HepG2 (cell line): ENCODE data around the gene CLIC5. TPM values are rescaled to one million over a fixed set of nuclear protein-coding genes. Genes with fewer than 3 reads are reported as not detected.
A peak's percentile ranks its signal among the peaks of the same experiment; 100 is the strongest.

Experiments used
- ATAC-seq: fragments of 200-7000 bp; cut with Tn5 transposase; 3 replicates; pipeline ENCODE4 v1.9.1; 2020; ENCODE audit warnings: mild to moderate bottlenecking, moderate library complexity
- BruUV-seq: library from RNA; stranded (reverse); fragments of 400-500 nt; replicated peaks from 2 replicates; lab custom pipeline; 2021; lab: Mats Ljungman, UMichigan
- CTCF ChIA-PET: fragments of 300-600 bp; formaldehyde crosslinking; extraction: SDS; loops from one replicate; lab custom pipeline; 2021; ENCODE audit warnings: low total read pairs, inconsistent platforms, low intra/inter-chr PET ratio; lab: Yijun Ruan, JAX
- POLR2A ChIA-PET: fragments of 350-600 bp; sonication (Branson Sonifier 250); formaldehyde crosslinking; loops from one replicate; lab custom pipeline; 2020; ENCODE audit warnings: antibody characterized with exemption, inconsistent platforms; lab: Yijun Ruan, JAX
- DNase-seq: peaks from one replicate; pipeline ENCODE4 v3.0.0-alpha.2; 2015; ENCODE audit warnings: low spot score
- FAIRE-seq: peaks from 3 replicates; lab custom pipeline; 2011; peaks lifted over from hg19 to GRCh38; lab: Jason Lieb, UNC
- H2AFZ ChIP-seq: one replicate; pipeline ENCODE4 v1.6.1; 2011; ENCODE audit warnings: low read length, inconsistent platforms
- H3K27ac ChIP-seq: fragments of 300-600 bp; 3 replicates; pipeline ENCODE4 v1.8.0; 2011; ENCODE audit warnings: mixed run types, mild to moderate bottlenecking, mixed read lengths, low read length, inconsistent platforms; ENCODE audit not compliant: insufficient read depth; ENCODE audit errors: extremely low read length
- H3K27me3 ChIP-seq, 2 experiments: fragments of 200-600 bp in 1 of 2; 2 replicates in 1 of 2; 3 replicates in 1 of 2; pipeline versions ENCODE4 v1.6.0 to v1.8.0; 2011; ENCODE audit warnings: low read length in 2 of 2, mild to moderate bottlenecking in 2 of 2, moderate library complexity in 2 of 2, inconsistent platforms in 1 of 2; ENCODE audit not compliant: insufficient read depth in 2 of 2, control insufficient read depth in 1 of 2
- H3K36me3 ChIP-seq, 2 experiments: fragments of 200-600 bp in 1 of 2; replicated peaks in 1 of 2; 2 replicates in 1 of 2; 3 replicates in 1 of 2; pipeline versions ENCODE4 v1.5.1 to v1.8.0; 2011; ENCODE audit warnings: low read length in 2 of 2, inconsistent platforms in 1 of 2; ENCODE audit not compliant: insufficient read depth in 2 of 2, control insufficient read depth in 1 of 2
- H3K4me1 ChIP-seq: 2 replicates; pipeline ENCODE4 v1.5.1; 2012; ENCODE audit warnings: low read length, inconsistent platforms; ENCODE audit not compliant: insufficient read depth
- H3K4me2 ChIP-seq: 2 replicates; pipeline ENCODE4 v1.6.0; 2011; ENCODE audit warnings: low read depth, low read length, inconsistent platforms
- H3K4me3 ChIP-seq, 3 experiments: fragments of 200-600 bp in 1 of 3; sonication (generic), shearing (Covaris generic) in 1 of 3; replicated peaks in 1 of 3; 2 replicates each; pipeline ENCODE4 v1.5.1; 2011 to 2016; ENCODE audit warnings: low read length in 3 of 3, inconsistent platforms in 2 of 3, low read depth in 2 of 3, mild to moderate bottlenecking in 2 of 3, control low read depth in 1 of 3, mixed read lengths in 1 of 3; ENCODE audit not compliant: insufficient read depth in 1 of 3
- H3K79me2 ChIP-seq: one replicate; pipeline ENCODE4 v1.6.1; 2011; ENCODE audit warnings: low read length, inconsistent platforms; ENCODE audit not compliant: insufficient read depth
- H3K9ac ChIP-seq: 2 replicates; pipeline ENCODE4 v1.6.0; 2011; ENCODE audit warnings: mild to moderate bottlenecking, low read depth, low read length, inconsistent platforms; ENCODE audit not compliant: insufficient read depth
- H3K9me3 ChIP-seq: 2 replicates; pipeline ENCODE4 v1.5.1; 2012; ENCODE audit warnings: mild to moderate bottlenecking, low read length
- H4K20me1 ChIP-seq: 2 replicates; pipeline ENCODE4 v1.6.0; 2011; ENCODE audit warnings: inconsistent platforms, mild to moderate bottlenecking, low read length, moderate library complexity; ENCODE audit not compliant: insufficient read depth
- CREB1 ChIP-seq, 2 experiments: fragments of 450-650 bp in 1 of 2; IDR thresholded peaks; 2 replicates each; pipeline ENCODE4 v1.6.1; 2016 to 2017; ENCODE audit warnings: control low read depth in 1 of 2, mild to moderate bottlenecking in 1 of 2, missing compliant biosample characterization in 1 of 2, missing genetic modification characterization in 1 of 2
- DBP ChIP-seq: sonication (generic); formaldehyde crosslinking; IDR thresholded peaks from 2 replicates; pipeline ENCODE4 v1.4.0; 2020; ENCODE audit warnings: missing genetic modification reagents; ENCODE audit errors: not compliant biosample characterization
- HOXA9 ChIP-seq: sonication (generic); formaldehyde crosslinking; IDR thresholded peaks from 2 replicates; pipeline ENCODE4 v1.8.1; 2022; ENCODE audit warnings: missing genetic modification reagents, mild to moderate bottlenecking, moderate library complexity, borderline replicate concordance
- MXI1 ChIP-seq: IDR thresholded peaks from 3 replicates; pipeline ENCODE4 v1.6.1; 2012; ENCODE audit warnings: low read depth, low read length, inconsistent platforms, borderline replicate concordance
- NFE2L2 ChIP-seq: fragments of 150-350 bp; IDR thresholded peaks from 2 replicates; pipeline ENCODE4 v1.6.1; 2014; ENCODE audit warnings: low read length
- TOPORS ChIP-seq: sonication (generic); formaldehyde crosslinking; IDR thresholded peaks from 2 replicates; pipeline ENCODE4 v1.8.0; 2023; ENCODE audit warnings: mild to moderate bottlenecking, missing genetic modification reagents
- ZNF34 ChIP-seq: sonication (generic); formaldehyde crosslinking; IDR thresholded peaks from 2 replicates; pipeline ENCODE4 v1.4.0; 2020; ENCODE audit warnings: mild to moderate bottlenecking, missing genetic modification reagents, borderline replicate concordance
- WGBS: methylation state at CpG from one replicate; pipeline ENCODE4 v1.1.6; 2017; ENCODE audit warnings: low lambda C conversion rate; 5-methylcytosine and 5-hydroxymethylcytosine counted together
- in situ Hi-C: cut with HindIII; loops from 2 replicates; pipeline ENCODE4 v1.10.0; 2017; ENCODE audit warnings: low pct_unique_long_range_greater_than_20kb; ENCODE audit not compliant: extremely low pct_ligation_motif_present
- intact Hi-C: fragments of 100-400 bp; cut with micrococcal nuclease; formaldehyde crosslinking; loops from one replicate; pipeline ENCODE4 v1.10.0; 2022; ENCODE audit not compliant: unreplicated experiment
- polyA plus RNA-seq, 8 experiments: library from polyadenylated mRNA; depleted of rRNA in 3 of 8; stranded (reverse) in 7 of 8; unstranded in 1 of 8; fragments of >200 nt; fragmentation: Illumina TruSeq in 4 of 8; extraction: Trizol in 4 of 8; gene quantifications; 2 replicates each; pipeline versions ENCODE4 v1.2.1 to v1.2.3, GENCODE V29; 2011 to 2016; ENCODE audit warnings: low read depth in 4 of 8, missing spikeins in 1 of 8, mixed read lengths in 1 of 8; ENCODE audit not compliant: insufficient read depth in 1 of 8
- total RNA-seq, 5 experiments: library from RNA; depleted of rRNA; stranded (reverse); fragments of >200 nt; fragmentation: Illumina TruSeq; extraction: Trizol; gene quantifications; 2 replicates each; pipeline ENCODE4 v1.2.3, GENCODE V29; 2016; ENCODE audit warnings: low read depth in 1 of 5

CLIC5 gene
- total and polyA plus RNA-seq, 2 of the 13 experiments (the other 11 are each of a cell fraction or from before 2014, with no cell fraction given) = not detected

GRCh38 chr6:45949256-45949655 is 66.4 kb downstream of the CLIC5 start (continued):
- TF ChIP-seq ZNF34 (no peak), HOXA9 (CRISPR knock-in tag) (no peak)

- ChIA-PET CTCF (no interaction called here), POLR2A (no interaction called here)
- Histone ChIP-seq H3K79me2 (no peaks in the 10 kb centered on the region), H3K4me3 (no peak overlapping the region), H3K4me1 (no peaks in the 10 kb centered on the region), H3K27me3 (no peaks in the 10 kb centered on the region; a peak in 2 of 5 replicates), H3K9ac (no peak overlapping the region), H3K36me3 (no peaks in the 10 kb centered on the region), H3K27ac (no peak overlapping the region)
- DNase-seq (no peak), ATAC-seq (no peak)
- TF ChIP-seq NFE2L2 (peak; percentile 53; the same call in 1 of the 2 replicates), DBP (CRISPR knock-in tag) (no peak), MXI1 (no peak)
- TF ChIP-seq, all 625 proteins: peak for 1
- Histone ChIP-seq H3K4me2 (no peak overlapping the region), H3K9me3 (no peaks in the 10 kb centered on the region), H4K20me1 (no peaks in the 10 kb centered on the region; the same call in 1 of the 2 replicates), H2AFZ (no peak overlapping the region)
- intact Hi-C loops (no loop called here), in situ Hi-C loops (no loop called here)
- no TSS peak for BruUV-seq
- FAIRE-seq = no peak
Measured at GRCh38 chr6:45947807-45948206, 67.9 kb downstream of the CLIC5 start.

- H3K79me2 ChIP-seq = no peaks in the 10 kb centered on the region
- DNase-seq (no peak), FAIRE-seq (no peak), ATAC-seq (no peak)
- no peaks in the 10 kb centered on the region; the same call in 1 of the 2 replicates for H4K20me1 ChIP-seq
- ChIA-PET CTCF (no interaction called here), POLR2A (no interaction called here)
- no peaks in the 10 kb centered on the region for H3K36me3 ChIP-seq
- TF ChIP-seq TOPORS = no peak
- peak; percentile 61 for TF ChIP-seq CREB1 (IDR thresholded peaks at IDR 0.05)
- no peak for TF ChIP-seq CREB1 (CRISPR knock-in tag; IDR thresholded peaks at IDR 0.05)
- no peaks in the 10 kb centered on the region for H3K9me3 ChIP-seq
- no peaks in the 10 kb centered on the region for H3K4me1 ChIP-seq
- no peak overlapping the region for H3K9ac ChIP-seq
- H3K4me3 ChIP-seq = no peak overlapping the region
- intact Hi-C loops = loop anchor here (1.0 kb wide), 1 partner anchor 1292 kb away; no protein-coding TSS in a partner anchor
- H2AFZ ChIP-seq = no peak overlapping the region
- in situ Hi-C loops = no loop called here
- no TSS peak for BruUV-seq
- H3K27ac ChIP-seq = no peak overlapping the region
- no peaks in the 10 kb centered on the region; a peak in 2 of 5 replicates for H3K27me3 ChIP-seq
- H3K4me2 ChIP-seq = no peak overlapping the region
- WGBS = 10% methylated on average over 6 of the region's 6 CpGs
Measured at GRCh38 chr6:45946887-45947286, 68.8 kb downstream of the CLIC5 start.
